Eye (tissue), 1 donor: ENCODE measurements around the gene MIB2.
"Not testable (repeated sequence)": the region's sequence is repeated elsewhere in the genome, so short reads cannot be mapped to it uniquely, and the experiment has no call there.

Experiments used
- DNase-seq: peaks from one replicate; pipeline ENCODE4 v3.0.0-alpha.2; 2015

The MIB2 gene

GRCh38 chr1:1662830-1663560 is 47.7 kb downstream of the MIB2 start:
- not testable (repeated sequence) for DNase-seq

DNA sequence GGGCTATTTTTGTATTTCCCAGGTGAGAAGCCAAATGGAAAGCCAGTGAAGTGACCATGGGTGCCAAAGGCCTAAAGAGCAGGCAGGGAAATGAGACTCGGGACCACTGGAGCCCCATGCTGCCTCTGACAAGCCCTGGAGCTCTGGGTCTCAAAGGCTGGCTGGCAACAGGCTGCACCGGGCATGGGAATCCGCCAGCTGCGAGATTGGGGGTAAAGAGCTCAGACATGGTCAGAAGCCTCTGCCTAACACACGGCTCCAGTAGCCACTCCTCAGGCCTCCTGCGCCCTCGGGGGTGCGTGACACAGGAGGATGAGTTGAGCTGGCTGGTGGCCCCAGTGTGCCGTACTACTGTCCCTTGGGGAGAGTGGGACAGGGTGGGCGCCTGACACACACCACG is 49.0 kb downstream of the MIB2 start:
- DNase-seq: not testable (repeated sequence)

DNA sequence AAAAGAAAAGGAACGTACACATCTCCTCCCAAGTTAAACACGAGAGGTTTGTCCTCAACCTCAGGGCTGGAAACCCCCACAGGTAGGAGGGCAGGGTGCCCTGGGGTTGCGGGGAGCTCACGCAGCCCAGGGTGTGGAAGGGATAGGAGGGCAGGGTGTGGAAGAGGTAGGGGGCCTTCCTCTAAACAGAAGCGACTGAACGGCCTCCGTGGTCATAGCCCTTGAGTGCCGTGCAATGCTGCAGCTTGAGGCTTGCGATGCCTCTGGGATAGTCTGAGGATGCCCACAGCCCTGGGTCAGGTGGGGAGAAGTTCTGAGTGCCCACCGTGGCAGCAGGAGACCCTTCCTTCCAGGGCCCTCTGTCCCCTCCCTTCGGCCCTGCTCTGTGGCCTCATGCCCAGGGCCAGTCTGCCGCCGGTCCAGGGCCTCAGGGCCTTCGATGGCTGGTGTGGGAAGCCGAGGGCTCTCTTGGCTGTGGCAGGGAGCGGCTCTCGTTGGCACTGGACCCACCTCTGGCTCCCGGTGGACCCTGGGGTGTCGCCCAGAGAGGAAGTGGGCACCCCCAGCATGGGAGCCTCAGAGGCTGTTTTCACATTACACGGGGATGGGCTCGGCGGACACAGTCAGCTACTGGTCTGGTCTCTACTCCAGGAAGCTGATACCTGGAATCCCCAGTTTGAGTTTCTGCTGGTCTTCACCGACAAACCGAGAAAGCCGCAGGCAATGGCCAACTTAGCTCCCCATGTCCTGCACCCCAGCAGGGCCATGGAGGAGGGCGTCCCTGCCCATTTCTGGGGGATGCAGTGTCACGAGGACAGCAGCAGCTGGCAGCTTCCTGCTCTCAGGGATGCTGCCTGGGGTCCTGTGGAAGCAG is 49.9 kb downstream of the MIB2 start:
- DNase-seq: no peak

DNA sequence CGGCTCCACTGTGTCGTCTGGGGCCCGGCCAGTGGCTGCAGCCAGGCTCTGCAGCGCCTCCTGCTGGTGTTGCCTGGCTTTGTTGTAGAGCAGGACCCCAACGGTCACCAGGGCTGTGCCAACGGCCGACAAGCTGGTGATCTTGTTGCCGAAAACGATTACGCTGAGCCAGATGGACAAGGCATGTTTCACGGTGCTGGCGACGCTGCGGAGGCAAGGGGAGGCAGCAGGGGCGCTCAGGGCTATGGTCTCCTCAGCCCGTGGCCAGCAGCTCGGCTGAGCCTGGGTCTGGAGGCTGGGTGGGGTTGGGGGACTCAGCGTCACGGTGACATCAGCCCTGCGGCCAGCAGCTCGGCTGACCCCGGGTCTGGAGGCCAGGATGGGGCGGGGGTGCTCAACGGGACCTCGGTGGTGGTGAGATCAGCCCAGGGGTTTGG is 50.5 kb downstream of the MIB2 start:
- peak; percentile 11 for DNase-seq

GRCh38 chr1:1666526-1666925 is 51.2 kb downstream of the MIB2 start:
- DNase-seq: no peak

DNA sequence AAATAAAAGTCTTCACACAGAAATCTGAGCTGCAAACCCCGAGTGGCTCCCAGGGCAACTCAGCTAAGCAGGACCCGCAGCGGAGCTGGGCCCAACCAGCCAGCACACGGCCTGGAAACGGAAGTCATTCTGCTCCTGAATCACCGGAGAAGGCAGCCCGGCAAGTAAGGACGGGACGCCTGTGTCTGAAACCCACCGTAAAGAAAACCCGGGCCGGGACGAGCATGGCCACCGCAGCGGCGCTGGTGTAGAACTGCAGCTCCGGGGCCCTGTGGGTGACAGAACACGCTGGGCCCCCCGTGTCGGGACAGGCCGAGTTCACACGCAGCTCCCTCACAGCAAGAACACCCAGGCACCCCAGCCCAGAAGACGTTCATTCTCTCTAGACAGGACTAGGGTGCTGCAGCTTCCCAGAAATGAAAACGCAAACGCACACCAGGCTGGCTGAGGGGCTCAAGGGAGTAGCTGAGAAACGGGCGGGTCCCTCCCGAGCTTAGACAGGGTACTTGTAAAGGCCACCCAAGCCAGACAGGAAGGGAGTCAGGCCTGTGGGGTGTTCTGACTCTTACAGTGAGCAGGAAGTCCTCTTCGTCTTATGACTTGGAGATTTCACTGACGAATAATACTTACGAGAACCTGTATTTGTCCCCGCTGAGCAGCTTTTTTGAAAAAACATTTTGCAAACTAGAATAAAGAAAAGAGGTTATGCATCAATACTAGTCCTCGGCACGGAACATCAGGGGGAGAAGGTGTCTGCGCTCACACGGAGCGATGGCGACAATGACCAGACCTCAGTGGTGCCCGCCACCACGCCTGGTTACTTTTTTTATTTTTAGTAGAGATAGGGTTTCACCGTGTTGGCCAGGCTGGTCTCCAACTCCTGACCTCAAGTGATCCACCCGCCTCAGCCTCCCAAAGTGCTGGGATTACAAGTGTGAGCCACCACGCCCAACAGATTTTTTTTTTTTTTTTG is 54.5 kb downstream of the MIB2 start:
- no peak for DNase-seq

DNA sequence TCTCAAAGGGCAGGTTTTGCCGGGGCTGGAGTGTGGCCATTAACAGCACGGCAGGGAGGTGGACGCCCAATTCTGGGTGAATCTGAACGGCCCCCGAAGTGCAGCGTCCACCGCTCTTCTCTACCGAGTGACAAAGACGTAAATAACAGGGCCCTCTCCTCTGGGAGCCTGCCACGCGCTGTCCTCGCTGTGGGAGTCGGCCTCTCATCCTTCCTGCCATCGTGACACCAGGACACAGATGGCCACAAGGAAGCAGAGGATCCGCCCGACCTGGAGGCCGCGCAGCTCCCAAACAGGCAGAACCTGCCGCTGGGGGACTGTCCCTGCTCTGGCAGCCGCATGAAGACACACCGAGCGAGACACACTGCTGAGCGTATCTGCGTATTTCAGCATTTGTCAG is 55.6 kb downstream of the MIB2 start:
- no peak for DNase-seq

GRCh38 chr1:1671365-1672119 is 56.2 kb downstream of the MIB2 start:
- no peak for DNase-seq

GRCh38 chr1:1672181-1672965 is 57.1 kb downstream of the MIB2 start:
- no peak for DNase-seq

- DNase-seq: not testable (repeated sequence)
Observed at GRCh38 chr1:1674806-1675205, 59.5 kb downstream of the MIB2 start.

GRCh38 chr1:1675218-1675617 is 59.9 kb downstream of the MIB2 start:
- DNase-seq: not testable (repeated sequence)

DNA sequence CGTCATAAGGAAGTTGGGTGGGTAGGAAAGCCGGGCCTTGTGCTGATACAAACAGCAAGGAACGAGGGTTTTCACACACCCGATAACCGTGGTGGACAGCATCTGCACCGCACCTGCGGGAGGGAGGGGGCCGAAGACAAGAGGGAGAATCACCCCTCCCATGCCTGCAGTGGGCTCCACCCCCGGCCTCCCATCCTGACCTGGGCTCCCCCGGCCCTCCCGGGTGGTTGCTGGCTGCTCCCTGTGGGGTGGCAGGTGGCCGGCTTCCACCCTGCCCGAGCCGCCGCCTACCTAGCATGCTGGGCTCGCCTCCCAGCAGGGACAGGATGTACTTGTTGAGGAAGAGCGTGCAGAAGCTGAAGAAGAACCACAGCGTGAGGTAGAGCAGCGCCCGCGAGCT is 60.8 kb downstream of the MIB2 start:
- DNase-seq: not testable (repeated sequence)

GRCh38 chr1:1677718-1678580 is 62.6 kb downstream of the MIB2 start:
- no peak for DNase-seq

DNA sequence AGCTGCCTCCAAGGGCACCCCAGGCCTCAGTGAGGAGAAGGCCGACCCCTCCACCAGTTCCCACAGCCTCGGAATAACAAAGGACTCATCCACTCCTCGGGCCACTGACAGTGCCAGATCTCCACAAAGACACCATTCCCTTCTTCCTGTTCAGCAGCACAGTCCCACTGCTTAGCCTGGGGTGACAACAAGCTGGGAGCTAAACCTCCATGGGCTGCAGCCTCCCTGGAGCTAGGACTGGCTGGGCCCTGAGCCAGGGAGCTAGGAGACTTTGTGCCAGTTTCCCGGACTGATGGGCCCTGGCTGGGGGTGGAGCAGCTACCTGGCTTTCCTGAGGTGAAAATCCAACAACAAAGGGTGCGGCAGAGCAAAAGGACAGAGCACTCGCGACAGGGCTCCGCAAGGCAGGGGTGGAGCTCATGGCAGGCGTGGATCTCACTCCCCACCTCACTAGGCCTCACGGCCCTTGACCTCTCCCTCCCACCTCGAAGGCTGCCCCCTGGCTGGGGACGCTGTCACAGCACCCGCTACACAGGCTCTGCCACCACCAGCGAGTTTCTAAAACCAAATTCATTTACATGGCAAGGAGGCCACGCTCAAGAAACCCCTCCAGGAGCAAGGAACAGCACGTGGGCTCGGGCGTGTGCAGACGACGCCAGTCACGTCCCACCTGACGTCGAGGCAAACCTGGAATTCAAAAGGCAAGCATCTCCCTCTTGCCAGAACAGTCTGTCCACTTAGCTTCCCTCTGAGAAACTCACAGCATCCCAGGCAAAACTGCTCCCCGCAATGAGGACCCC is 63.5 kb downstream of the MIB2 start:
- no peak for DNase-seq
